H4 (cell line): Measurements from ENCODE around the gene FOXF2. TPM values are rescaled to one million over a fixed set of nuclear protein-coding genes. Genes with fewer than 3 reads are reported as not detected.

Source experiments
- DNase-seq: peaks from one replicate; pipeline ENCODE4 v3.0.0-alpha.2; 2015; ENCODE audit warnings: low spot score
- total RNA-seq: library from RNA; depleted of rRNA; stranded (reverse); fragments of >200 nt; shearing (Covaris generic); gene quantifications from 2 replicates; pipeline ENCODE4 v1.2.3, GENCODE V29; 2014

The FOXF2 gene
- total RNA-seq, 1 experiment from 2014 or later = 18.3 TPM

DNA sequence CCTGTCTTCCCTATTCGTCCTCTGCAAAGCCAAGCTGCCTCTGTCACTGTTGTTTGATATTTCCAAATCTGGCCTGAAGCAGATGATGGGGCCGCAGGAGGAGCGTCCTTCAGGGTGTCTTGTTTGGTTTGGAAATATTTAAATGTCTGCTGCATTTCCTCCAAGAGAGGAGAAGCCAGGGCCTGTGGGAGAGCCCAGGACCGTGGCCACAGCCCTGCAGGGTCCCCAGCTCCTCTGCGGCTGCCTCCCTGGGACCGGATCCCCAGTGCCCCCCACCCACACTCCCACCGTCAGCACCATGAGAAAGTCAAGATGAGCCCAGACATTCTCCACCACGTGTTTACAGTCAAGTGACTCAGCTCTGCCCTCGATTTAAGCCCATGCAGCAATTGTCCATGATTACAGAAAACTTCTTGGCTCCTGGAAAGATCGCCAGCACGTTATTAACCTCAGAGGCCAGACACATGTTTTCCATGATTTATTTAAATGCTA is 18.2 kb downstream of the FOXF2 start:
- peak; percentile 45 for DNase-seq

DNA sequence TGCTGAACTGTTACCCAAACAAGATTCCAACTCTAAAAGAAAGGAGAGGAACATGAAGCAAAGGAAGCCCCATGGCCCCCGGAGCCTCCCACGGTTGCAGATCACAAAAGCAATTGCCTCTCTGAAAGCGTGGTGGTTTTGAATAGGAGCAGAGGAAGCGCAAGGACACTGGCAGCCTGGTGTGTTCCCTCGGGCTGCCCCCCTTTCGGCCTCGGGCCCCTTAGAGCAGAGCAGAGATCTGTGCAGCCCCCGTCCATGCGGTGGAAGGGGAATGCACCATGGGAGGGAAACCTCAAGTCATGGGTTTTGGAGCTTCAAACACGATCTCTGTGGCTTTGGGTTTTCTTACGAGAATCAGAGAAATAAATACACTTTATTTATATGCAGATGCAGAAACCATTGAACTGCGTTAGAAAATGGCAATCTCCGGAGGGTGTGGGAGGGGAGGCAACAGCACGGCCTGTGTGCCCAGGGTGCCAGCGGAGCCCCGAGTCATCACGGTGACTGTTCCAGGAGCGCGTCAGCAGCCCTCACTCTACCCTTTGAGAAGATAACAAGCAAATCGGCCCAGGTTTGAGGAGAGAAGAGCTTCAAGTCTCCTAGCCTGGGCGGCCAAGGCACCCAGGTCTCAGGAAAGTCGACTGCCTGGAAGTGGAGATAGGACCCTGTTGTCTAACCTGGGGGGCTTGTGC is 20.5 kb downstream of the FOXF2 start:
- DNase-seq = no peak

DNA sequence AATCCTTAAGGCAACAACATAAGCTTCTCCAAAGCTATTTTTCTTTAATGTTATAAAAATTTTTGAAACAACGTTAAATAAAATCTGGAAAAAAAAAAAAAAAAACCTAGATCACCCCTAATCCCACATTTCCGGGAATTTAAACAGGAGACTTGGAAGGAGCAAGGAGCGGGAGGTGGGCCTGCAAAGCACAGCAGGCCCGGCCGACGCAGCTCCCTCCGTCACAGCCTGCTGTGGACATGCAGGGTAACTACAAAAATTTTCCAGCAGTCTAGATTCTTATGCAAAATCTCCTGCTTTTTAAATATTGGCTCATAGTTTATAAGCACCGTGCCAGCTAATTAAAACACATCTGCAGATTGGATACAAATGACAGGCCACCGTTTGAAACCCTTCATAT is 23.5 kb downstream of the FOXF2 start:
- no peak for DNase-seq

DNA sequence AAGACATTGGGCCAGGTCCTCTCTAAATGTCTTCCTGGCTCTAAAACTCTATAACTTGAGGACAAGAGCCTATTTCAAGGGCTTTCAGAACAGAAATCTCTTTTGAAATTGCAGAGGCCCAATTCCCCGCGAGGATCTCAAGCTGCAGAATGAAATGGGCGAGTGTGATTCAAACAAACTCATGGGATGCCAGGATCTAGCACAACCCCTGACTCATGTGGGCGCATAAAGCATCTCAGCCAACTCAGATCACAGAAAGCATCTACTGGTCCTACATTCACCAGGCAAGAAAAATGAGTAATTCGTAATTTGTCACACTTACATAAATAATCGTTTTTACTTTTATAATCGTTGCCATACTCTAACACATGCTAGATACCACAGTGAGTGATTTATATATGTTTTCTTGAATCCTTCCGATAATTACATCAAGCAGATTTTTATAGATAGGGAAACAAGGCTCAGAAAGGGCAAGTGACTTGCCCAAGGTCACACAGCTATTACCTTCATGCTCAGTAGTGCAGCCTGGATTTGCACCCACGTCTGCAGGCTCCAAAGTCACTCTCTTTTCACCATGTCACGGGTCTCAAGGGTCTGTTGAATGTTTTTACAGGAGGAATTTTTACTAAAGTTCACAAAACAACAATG is 26.2 kb downstream of the FOXF2 start:
- no peak for DNase-seq

DNA sequence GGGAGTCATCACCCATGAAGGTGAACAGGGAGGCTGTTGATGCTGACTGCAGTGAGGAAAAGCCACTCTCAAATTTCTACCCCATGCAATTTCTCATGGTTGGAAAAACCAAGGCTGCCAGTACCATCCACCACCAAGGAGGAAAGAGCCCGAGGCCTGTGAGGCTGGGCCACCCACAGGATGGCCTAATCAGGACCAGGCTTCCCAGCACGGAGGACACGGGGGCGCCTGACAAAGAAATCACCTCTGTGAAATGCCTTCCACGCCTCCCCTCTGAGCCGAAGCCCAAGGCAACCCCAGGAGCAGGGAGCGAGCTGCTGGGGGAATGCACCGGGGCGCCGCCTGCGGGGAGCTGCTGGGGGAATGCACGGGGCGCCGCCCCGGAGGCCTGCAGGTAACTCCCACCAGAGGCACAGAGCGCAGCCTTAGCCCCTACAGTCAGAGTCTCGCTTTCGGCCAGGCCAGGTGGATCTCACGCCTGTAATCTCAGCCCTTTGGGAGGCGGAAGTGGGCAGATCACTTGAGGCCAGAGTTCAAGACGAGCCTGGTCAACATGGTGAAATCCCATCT is 26.9 kb downstream of the FOXF2 start:
- no peak for DNase-seq

DNA sequence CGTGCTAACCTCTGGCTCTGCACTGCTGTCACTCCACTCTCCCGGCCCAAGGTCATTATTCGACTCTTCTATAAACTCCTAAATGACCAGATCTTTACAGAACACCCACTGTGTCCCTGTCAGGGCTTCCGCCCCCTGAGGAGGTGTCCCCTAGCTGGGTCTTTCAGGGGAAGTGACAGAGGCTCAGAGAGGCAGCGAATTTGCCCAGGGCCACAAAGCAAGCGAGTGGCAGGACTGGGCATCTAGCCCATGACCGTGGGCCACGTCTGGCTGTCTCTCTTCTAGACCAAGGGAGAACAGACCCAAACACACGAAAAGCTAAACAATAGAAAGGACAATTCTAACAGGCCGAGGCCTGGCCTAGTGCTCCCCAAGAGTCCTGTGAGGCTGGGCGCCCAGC is 27.4 kb downstream of the FOXF2 start:
- no peak for DNase-seq

DNA sequence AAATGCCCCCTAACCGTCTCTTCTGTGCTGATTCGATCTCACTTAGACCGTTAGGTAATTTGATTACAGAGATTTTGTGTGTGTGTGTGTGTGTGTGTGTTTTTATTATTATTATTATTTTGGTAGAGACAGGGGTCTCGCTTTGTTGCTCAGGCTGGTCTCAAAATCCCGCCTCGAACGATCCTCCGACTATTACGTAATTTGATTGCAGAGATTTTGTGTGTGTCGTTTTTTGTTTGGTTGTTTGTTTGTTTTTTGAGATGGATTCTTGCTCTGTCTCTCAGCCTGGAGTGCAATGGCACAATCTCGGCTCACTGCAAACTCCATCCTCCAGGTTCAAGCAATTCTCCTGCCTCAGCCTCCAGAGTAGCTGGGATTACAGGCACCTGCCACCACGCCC is 28.3 kb downstream of the FOXF2 start:
- no peak for DNase-seq

DNA sequence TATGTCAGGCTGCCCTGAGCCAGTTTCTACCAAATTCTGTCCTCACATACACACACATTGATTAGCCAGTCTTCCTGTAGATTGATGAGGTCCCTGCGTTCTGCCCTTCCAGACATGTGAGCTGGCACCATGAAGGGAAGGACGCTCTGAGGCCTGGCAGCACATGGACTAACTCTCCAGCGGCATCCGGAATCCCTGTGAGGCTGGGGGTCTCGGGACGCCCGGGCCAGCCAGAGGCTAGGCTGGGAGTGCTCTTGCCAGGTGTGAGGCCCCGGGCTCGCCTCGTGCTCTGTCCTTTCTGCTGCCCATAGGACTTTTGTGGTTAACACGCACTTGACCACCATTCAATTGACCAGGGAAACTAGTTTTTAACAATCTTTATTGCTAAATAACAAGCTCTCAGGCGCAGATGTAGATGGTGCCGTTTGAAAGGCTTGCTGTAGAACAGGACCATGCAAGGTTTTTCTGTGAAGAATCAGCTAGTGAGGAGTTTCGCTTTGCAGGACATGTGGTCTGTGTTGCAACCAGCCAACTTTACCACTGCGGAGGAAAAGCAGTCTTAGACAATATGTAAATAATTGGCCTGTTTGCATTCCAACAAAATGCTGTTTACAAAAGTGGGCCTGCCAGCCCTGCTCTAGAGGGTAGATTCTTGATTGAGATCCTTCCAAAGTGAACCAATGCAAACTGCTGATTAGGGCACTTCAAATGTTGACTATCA is 29.3 kb downstream of the FOXF2 start:
- peak; percentile 80 for DNase-seq

DNA sequence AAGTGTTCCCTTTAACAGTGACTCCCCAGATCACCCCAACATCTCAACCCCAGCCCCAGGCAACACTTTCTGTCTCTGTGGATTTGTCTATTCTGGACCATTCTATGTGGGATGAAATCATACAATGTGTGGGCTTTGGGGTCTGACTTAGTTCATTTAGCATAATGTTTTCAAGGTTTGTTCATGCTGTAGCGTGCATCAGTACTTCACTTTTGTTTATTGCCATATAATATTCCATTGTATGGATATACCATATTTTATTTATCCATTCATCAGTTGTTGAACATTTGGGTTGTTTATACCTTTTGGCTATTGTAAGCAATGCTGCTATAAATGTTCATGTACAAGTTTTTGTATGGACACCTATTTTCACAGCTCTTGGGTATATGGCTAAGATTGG is 31.0 kb downstream of the FOXF2 start:
- DNase-seq = no peak

DNA sequence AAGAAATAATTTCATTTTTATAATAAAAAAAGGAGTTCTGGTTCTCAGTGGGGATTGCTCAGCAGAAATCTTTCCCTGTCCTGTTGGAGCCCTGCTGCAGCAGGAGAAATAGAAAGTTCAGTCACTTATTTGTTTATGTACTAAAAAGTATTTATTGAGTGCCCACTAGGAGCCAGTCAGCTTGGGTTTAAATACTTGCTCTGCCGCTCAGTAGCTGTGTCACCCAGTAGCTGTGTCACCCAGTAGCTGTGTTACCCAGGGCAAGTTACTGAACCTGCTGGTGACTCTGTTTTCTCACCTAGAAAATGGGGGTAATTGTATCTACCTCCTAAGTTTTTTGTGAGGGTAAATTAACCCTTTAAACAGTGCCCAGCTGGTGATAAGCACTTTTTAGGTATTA is 32.9 kb downstream of the FOXF2 start:
- DNase-seq = peak; percentile 30

DNA sequence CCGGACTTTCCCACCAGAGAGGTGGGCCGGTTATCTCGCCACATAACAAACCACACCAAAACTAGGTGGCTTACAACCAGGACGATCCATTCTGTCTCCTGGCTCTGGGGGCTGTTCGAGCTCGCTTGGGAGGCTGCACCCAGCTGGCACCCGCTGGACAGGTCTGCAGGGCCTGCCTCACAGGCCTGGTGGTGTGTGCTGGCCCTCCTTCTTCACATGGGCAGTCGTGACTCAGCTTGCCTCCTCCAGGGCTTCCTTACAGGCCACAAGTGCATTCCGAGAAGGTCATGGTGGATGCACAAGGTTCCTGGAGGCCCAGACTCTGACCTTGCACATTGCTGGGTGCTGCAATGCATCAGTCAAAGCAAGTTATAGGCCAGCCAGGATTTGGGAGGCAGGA is 34.2 kb downstream of the FOXF2 start:
- no peak for DNase-seq

DNA sequence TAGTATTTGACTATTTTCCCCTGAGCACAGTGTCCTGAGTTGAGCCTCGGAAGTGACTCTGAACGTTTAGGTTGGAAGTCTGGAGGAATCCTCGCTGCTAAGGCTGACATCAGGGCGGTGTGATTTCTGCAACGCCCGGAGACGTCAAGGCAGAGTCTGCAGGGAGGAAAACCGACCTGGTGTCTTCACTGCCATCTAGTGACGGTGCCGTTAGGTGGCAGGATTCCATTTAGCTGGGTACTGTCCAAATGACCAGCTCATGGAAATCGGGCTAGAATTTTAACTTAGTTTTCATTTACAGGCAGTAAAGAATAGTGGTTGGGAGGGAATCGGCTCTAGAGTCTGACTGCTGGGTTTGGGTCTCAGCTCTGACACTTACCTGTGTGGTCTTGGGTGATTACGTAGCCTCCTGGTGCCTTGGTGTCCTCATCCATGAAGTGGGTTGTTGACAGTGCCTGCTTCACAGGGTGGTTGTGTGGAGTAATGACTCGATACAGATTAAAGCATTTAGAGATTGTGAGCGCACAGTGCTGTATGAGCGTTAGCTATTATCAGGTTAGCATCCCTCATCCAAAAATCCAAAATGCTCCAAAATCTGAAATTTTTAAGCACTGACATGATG is 35.0 kb downstream of the FOXF2 start:
- peak; percentile 70 for DNase-seq

DNA sequence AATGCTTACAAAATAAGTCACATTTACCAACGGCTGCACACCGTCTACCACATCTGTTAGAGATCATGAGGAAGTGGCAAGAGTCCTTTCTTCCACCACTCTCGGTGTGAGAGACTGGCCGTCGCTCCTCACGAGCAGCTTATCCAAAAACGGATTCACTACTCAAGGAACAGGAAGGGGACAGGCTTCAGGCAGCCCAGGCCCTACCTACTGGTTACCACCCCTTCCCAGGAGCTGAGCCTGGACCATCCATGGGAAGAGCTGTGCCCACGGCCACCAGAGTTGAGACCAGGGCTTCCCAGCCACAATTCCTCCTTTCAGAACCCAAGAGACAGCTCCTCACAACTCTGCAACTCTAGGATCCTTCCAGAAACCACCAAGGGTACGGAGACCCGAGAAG is 37.0 kb downstream of the FOXF2 start:
- DNase-seq = no peak

DNA sequence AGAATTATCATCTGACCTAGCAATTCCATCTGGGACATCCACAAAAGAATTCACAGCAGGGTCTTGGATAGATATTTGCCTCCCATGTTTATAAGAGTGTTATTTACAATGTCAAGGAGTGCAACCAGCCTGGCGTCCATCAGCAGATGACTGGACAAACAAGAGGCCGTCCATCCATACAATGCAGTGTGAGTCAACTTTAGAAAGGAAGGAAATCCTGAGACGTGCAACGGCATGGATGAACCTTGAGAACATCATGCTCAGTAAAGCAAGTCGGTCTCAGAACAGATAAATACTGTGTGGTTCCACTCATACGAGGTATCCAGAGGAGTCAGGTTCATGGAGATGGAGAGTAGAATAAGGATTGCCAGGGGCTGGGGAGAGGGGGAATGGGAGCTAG is 46.4 kb downstream of the FOXF2 start:
- no peak for DNase-seq

DNA sequence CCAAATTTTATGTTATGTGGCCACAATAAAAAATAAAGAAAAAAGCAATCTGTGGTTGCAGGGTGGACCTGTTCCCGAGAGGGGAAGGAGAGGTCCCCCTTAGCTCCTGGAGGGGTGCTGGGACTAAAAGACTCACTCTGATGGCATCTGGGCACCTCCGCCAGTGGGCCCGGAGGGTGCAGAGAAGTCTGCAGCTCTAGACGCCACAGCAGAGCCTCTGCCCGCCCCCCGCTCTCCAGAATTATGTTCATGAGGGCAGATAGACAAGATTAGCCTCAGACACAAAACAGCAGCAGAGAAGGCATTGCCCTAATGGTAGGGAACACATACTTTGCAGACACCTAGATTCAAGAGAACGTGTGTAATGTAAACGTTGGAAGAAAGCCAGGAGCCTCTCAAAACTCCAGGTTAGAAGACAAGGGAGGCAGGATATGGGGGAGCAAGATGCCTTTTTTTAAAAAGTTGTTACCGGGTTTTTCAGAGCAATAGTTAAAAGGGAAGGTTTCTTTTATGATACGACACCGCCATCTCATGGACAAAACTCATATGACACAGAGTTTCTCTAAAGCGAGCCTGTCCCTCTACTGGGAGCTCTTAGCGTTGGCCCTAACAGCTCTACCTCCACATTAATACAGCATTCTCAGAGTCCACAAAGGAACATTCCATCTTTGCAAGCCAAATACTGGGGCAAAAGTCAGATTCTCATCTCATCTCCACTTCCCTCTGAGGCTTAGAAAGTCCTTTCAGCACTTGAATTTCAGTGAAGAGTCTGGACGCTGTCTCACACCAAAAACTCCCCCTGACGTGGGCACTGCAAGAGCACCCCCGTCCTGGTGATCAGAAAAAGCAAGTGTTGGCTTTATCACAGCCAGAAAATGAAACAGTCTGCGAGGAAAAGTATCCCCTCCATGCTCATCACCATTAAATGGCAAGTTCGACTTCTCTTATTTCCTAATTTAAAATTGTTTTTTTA is 47.2 kb downstream of the FOXF2 start:
- peak; percentile 68 for DNase-seq

DNA sequence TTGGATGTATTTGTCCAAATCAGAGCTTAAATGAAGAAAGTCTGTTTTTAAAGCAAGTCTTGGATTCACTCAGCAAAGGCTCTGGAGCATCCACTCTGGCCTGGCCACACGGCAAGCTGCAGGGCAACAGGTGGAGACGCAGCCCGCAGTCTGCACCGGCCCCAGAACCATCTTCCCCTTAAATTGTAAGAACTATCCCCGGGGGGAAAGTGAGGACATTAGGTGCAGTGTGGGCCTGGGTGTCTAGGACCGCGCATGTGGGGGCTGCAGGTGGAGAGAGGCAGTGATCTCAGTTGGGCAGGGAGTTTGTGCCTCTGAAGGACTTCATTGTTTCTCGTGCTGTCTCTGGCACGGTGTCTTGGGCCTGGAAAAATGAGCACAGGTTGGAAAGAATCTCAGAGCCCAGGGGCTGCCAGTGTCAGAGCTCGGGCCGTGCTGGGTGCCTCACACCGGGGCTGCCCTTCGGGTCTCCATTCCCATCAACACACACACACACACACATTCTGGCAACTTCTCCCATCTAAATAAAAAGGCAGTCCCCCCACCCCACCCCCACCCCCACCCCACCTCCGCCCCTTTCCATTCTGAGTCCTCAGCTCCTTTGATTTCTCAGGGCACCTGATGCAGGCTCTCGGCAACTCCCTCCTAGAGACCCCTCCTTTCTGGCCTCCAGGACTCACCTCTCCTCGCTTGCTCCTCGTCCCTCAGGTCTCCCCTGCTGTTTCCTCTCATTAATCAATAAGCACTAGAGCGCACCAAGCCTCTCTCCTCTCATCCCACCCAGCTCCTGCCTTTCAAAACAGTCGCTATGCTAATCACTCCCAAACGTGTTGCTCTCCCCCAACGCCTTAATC is 48.4 kb downstream of the FOXF2 start:
- DNase-seq = no peak

DNA sequence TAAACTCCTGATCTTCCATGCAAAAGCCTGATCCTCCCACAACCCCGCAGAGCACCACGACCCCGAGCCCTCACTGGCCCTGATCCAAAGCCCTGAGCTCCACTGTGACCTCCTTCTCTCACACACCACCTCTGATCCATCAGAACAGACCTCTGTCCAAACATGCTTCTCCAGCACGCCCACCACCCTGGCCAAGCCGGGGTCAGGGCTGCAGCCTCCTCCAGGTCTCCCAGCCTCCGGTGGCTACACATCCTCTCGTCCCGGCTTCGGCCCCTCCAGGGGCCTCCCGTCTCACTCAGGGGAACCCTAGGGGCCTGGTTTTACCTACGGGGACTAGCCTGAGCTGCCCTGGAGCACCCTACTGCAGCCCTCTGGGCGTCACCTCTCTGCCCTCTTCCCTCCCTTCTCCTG is 49.1 kb downstream of the FOXF2 start:
- DNase-seq = no peak

DNA sequence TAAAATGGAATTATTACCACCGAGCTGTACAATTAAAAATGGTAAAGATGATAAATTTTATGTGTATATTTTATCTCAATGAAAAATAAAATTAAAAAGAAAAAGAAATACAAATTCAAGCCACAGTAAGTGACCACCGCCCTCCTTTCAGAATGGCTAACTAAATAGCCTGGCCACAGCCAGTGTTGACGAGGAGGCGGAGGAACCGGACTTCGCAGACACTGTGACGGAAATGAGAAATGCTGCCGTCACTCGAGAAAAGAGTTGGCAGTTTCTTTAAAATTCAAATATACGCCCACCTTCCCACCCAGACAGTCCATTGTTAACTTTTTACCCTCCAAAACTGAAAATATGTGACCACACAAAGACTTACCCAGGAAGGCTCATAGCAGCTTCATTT is 50.0 kb downstream of the FOXF2 start:
- DNase-seq = no peak

DNA sequence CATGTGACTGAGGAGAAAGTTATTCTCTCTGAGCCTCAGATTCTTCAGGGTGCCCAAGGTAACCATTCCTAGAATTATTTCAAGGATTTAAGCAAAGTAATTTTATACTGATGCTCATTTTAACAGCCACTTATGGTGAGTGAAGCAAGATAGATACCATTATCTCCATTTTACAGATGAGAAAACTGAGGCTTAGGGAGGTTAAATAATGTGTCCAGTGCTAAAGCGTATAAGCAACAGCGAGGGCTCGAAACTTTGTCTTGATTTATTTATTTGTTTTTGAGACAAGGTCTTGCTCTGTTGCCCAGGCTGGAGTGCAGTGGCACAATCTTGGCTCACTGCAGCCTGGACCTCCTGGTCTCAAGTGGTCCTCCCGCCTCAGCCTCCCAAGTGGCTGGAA is 53.6 kb downstream of the FOXF2 start:
- no peak for DNase-seq
